ENCODE data around the gene CHRM4.
"Not testable (repeated sequence)": the region's sequence is repeated elsewhere in the genome, so short reads cannot be mapped to it uniquely, and the experiment has no call there.

Gene CHRM4

DNA sequence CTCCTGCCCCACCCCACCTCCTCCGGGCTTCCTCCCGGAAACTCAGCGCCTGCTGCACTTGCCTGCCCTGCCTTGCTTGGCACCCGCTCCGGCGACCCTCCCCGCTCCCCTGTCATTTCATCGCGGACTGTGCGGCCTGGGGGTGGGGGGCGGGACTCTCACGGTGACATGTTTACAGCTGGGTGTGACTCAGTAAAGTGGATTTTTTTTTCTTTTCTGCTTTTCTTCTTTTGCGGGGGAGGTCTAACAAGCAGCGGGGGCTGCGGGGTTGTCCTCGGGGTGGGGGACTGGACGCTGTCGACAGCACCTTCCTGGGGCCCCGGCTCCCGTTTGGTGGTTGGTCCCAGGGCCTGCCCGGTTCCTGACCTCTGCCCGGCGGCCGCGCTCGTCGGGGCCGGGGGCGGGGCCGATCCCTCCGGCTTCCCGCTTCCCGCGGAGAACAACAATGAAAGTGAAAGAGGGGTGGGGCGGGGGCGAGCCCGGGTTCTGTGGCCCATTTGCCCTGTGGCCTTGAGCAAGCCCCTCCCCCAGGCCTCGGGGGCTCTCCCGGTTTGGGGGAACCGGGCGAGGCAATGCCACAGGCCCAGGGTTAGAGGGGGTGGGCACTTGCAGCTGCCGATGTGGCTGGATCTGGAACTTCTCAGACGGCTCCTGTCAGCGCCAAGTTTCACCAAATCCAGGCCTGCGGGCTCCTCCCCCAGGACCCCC is 11.1 kb downstream of the CHRM4 start:
- H3K9me3 ChIP-seq (ENCODE audit: insufficient read depth, low read depth, low read length), result no peaks in the 10 kb centered on the region
- H3K4me2 ChIP-seq (ENCODE audit: low read depth, low read length, poor library complexity, severe bottlenecking), result no peak overlapping the region
- H3K27me3 ChIP-seq (ENCODE audit: insufficient read depth, low read length, poor library complexity, severe bottlenecking), result no peaks in the 10 kb centered on the region
- H3K9ac ChIP-seq (ENCODE audit: low read depth, low read length, poor library complexity, severe bottlenecking), result no peak overlapping the region
- no peaks in the 10 kb centered on the region for H3K79me2 ChIP-seq (ENCODE audit: insufficient read depth, low read length)
- H3F3A ChIP-seq (ENCODE audit: low read depth), result no peaks in the 10 kb centered on the region
- TF ChIP-seq, protein P1, sequence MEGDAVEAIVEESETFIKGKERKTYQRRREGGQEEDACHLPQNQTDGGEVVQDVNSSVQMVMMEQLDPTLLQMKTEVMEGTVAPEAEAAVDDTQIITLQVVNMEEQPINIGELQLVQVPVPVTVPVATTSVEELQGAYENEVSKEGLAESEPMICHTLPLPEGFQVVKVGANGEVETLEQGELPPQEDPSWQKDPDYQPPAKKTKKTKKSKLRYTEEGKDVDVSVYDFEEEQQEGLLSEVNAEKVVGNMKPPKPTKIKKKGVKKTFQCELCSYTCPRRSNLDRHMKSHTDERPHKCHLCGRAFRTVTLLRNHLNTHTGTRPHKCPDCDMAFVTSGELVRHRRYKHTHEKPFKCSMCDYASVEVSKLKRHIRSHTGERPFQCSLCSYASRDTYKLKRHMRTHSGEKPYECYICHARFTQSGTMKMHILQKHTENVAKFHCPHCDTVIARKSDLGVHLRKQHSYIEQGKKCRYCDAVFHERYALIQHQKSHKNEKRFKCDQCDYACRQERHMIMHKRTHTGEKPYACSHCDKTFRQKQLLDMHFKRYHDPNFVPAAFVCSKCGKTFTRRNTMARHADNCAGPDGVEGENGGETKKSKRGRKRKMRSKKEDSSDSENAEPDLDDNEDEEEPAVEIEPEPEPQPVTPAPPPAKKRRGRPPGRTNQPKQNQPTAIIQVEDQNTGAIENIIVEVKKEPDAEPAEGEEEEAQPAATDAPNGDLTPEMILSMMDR (conservative IDR thresholded peaks at IDR 0.05; ENCODE audit: low read length), result no peak
- peaks cover 3% of the 10 kb centered on the region for H4K20me1 ChIP-seq (ENCODE audit: insufficient read depth, low read length, poor library complexity, severe bottlenecking)
- H3K4me1 ChIP-seq (ENCODE audit: insufficient read depth, low read length, poor library complexity, severe bottlenecking), result no peaks in the 10 kb centered on the region
- H3K9me2 ChIP-seq (replicated peaks; ENCODE audit: low read depth, low read length), result no peaks in the 10 kb centered on the region
- H3K36me3 ChIP-seq (ENCODE audit: insufficient read depth, low read length), result peaks cover 36% of the 10 kb centered on the region; the same call in 1 of the 2 replicates
- no peak overlapping the region for H3K4me3 ChIP-seq (ENCODE audit: low read length, poor library complexity, severe bottlenecking)
- H2AFZ ChIP-seq (ENCODE audit: low read length), result no peak overlapping the region

DNA sequence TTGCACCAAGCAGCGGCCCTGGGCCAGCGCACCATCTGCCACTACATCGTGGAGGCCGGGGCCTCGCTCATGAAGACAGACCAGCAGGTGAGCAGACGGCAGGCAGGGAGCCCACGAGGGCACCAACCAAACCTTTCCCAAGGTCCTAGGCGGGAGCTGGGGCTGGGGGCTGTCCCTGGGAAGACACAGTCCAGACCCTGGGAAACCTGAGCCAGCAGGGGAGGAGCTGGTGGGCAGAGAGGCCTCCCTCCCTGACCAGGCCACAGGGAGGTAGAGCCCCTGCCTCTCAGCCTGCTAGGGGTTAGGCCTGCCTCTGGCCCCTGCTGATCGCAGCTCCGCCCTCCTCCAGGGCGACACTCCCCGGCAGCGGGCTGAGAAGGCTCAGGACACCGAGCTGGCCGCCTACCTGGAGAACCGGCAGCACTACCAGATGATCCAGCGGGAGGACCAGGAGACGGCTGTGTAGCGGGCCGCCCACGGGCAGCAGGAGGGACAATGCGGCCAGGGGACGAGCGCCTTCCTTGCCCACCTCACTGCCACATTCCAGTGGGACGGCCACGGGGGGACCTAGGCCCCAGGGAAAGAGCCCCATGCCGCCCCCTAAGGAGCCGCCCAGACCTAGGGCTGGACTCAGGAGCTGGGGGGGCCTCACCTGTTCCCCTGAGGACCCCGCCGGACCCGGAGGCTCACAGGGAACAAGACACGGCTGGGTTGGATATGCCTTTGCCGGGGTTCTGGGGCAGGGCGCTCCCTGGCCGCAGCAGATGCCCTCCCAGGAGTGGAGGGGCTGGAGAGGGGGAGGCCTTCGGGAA is 11.9 kb downstream of the CHRM4 start:
- H3K9ac ChIP-seq (ENCODE audit: low read depth, low read length, poor library complexity, severe bottlenecking); H3F3A ChIP-seq (ENCODE audit: low read depth); H3K9me3 ChIP-seq (ENCODE audit: insufficient read depth, low read depth, low read length); H3K79me2 ChIP-seq (ENCODE audit: insufficient read depth, low read length); H4K20me1 ChIP-seq (ENCODE audit: insufficient read depth, low read length, poor library complexity, severe bottlenecking); H3K9me2 ChIP-seq (replicated peaks; ENCODE audit: low read depth, low read length); H3K4me3 ChIP-seq (ENCODE audit: low read length, poor library complexity, severe bottlenecking); H3K27me3 ChIP-seq (ENCODE audit: insufficient read depth, low read length, poor library complexity, severe bottlenecking); H3K4me1 ChIP-seq (ENCODE audit: insufficient read depth, low read length, poor library complexity, severe bottlenecking); H2AFZ ChIP-seq (ENCODE audit: low read length); H3K4me2 ChIP-seq (ENCODE audit: low read depth, low read length, poor library complexity, severe bottlenecking): not testable (repeated sequence)
- peaks cover 44% of the 10 kb centered on the region; the same call in 1 of the 2 replicates for H3K36me3 ChIP-seq (ENCODE audit: insufficient read depth, low read length)

DNA sequence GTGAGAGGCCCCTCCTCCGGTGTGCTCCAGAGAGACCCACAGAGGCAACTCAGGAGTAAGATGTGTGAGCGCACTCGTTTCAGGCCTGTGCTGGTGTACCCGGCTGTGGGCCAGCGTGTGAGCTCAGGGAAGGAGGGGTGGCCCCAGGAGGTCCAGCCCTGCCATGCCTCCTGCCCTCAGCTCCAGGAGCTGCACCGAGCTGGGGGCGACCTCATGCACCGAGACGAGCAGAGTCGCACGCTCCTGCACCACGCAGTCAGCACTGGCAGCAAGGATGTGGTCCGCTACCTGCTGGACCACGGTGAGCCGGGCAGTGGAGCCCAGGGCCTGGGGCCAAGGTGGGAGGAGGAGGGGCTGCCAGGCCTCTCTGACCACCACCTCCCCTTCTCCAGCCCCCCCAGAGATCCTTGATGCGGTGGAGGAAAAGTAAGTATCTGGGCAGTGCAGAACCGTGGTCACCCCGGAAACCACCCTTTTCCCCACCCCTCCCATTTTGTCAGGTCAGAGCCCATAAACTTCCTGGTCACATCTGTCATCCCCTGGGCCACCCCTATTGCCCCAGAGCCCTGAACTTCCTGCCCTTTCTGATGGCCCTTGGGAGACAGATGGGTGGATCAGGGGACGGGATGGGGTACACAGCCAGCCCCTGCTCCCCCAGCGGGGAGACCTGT is 12.6 kb downstream of the CHRM4 start:
- no peak overlapping the region for H3K4me2 ChIP-seq (ENCODE audit: low read depth, low read length, poor library complexity, severe bottlenecking)
- no peak overlapping the region for H3K9ac ChIP-seq (ENCODE audit: low read depth, low read length, poor library complexity, severe bottlenecking)

More for the DNA sequence above, 12.6 kb downstream of the CHRM4 start:
- Histone ChIP-seq H2AFZ (ENCODE audit: low read length) (no peak overlapping the region), H3K9me2 (replicated peaks; ENCODE audit: low read depth, low read length) (no peaks in the 10 kb centered on the region), H4K20me1 (ENCODE audit: insufficient read depth, low read length, poor library complexity, severe bottlenecking) (peaks cover 3% of the 10 kb centered on the region), H3K4me3 (ENCODE audit: low read length, poor library complexity, severe bottlenecking) (no peak overlapping the region), H3K79me2 (ENCODE audit: insufficient read depth, low read length) (no peaks in the 10 kb centered on the region), H3K36me3 (ENCODE audit: insufficient read depth, low read length) (peaks cover 51% of the 10 kb centered on the region; the same call in 1 of the 2 replicates), H3K9me3 (ENCODE audit: insufficient read depth, low read depth, low read length) (no peaks in the 10 kb centered on the region), H3K4me1 (ENCODE audit: insufficient read depth, low read length, poor library complexity, severe bottlenecking) (no peaks in the 10 kb centered on the region), H3F3A (ENCODE audit: low read depth) (no peaks in the 10 kb centered on the region), H3K27me3 (ENCODE audit: insufficient read depth, low read length, poor library complexity, severe bottlenecking) (no peaks in the 10 kb centered on the region)
- no peak for TF ChIP-seq EZH2phosphoT487 (IDR thresholded peaks at IDR 0.05; ENCODE audit: borderline replicate concordance)
- TF ChIP-seq, protein P1 (conservative IDR thresholded peaks at IDR 0.05; ENCODE audit: low read length), result no peak
